Left hindlimb (tissue), 1 donor: Measurements from ENCODE around the gene PRR16.

Source experiments
- DNase-seq: peaks from one replicate; pipeline ENCODE4 v3.0.0-alpha.2; 2018

PRR16 gene

GRCh38 chr5:120517607-120518252 lies 53.6 kb downstream of the PRR16 start:
- DNase-seq = no peak

GRCh38 chr5:120518581-120518980 lies 54.5 kb downstream of the PRR16 start:
- DNase-seq = no peak

GRCh38 chr5:120527251-120527650 lies 63.2 kb downstream of the PRR16 start:
- DNase-seq = no peak

- no peak for DNase-seq
These were observed 64.5 kb downstream of the PRR16 start for GRCh38 chr5:120528609-120529008.

GRCh38 chr5:120529386-120529785 lies 65.3 kb downstream of the PRR16 start:
- DNase-seq = no peak

- no peak for DNase-seq
These were observed 67.1 kb downstream of the PRR16 start for GRCh38 chr5:120531215-120531614.

- no peak for DNase-seq
These were observed 68.7 kb downstream of the PRR16 start for GRCh38 chr5:120532835-120533234.

GRCh38 chr5:120533581-120533980 lies 69.5 kb downstream of the PRR16 start:
- DNase-seq = no peak

GRCh38 chr5:120535900-120536299 lies 71.8 kb downstream of the PRR16 start:
- no peak for DNase-seq

GRCh38 chr5:120538149-120538548 lies 74.0 kb downstream of the PRR16 start:
- no peak for DNase-seq

- DNase-seq = no peak
These were observed 74.5 kb downstream of the PRR16 start for GRCh38 chr5:120538644-120539043.

- DNase-seq = no peak
These were observed 75.4 kb downstream of the PRR16 start for GRCh38 chr5:120539471-120539870.

- DNase-seq = no peak
These were observed 76.0 kb downstream of the PRR16 start for GRCh38 chr5:120540097-120540496.

GRCh38 chr5:120544043-120544442 lies 79.9 kb downstream of the PRR16 start:
- DNase-seq = no peak

- DNase-seq = no peak
These were observed 80.9 kb downstream of the PRR16 start for GRCh38 chr5:120545007-120545406.

- DNase-seq = no peak
These were observed 81.9 kb downstream of the PRR16 start for GRCh38 chr5:120545951-120546350.

GRCh38 chr5:120546922-120547321 lies 82.8 kb downstream of the PRR16 start:
- no peak for DNase-seq

GRCh38 chr5:120550358-120550757 lies 86.3 kb downstream of the PRR16 start:
- DNase-seq = no peak

- no peak for DNase-seq
These were observed 88.5 kb downstream of the PRR16 start for GRCh38 chr5:120552638-120553037.

- DNase-seq = no peak
These were observed 91.2 kb downstream of the PRR16 start for GRCh38 chr5:120555345-120555744.

GRCh38 chr5:120564013-120564412 lies 99.9 kb downstream of the PRR16 start:
- no peak for DNase-seq

- DNase-seq = no peak
These were observed 103.0 kb downstream of the PRR16 start for GRCh38 chr5:120567066-120567465.

GRCh38 chr5:120567921-120568320 lies 103.8 kb downstream of the PRR16 start:
- no peak for DNase-seq

- DNase-seq = no peak
These were observed 104.6 kb downstream of the PRR16 start for GRCh38 chr5:120568711-120569110.

GRCh38 chr5:120576588-120576987 lies 112.5 kb downstream of the PRR16 start:
- no peak for DNase-seq
